HG03565 (cell line): ENCODE data around the gene TP53.
A peak's percentile ranks its signal among the peaks of the same experiment; 100 is the strongest.

Experiments
- ATAC-seq: cut with Tn5 transposase; IDR thresholded peaks from one replicate; pipeline ENCODE4 v1.9.1; 2021; ENCODE audit warnings: mild to moderate bottlenecking, moderate library complexity; ENCODE audit not compliant: unreplicated experiment

Gene TP53

GRCh38 chr17:7707446-7707845 is 20.2 kb upstream of the TP53 start:
- no peak for ATAC-seq

DNA sequence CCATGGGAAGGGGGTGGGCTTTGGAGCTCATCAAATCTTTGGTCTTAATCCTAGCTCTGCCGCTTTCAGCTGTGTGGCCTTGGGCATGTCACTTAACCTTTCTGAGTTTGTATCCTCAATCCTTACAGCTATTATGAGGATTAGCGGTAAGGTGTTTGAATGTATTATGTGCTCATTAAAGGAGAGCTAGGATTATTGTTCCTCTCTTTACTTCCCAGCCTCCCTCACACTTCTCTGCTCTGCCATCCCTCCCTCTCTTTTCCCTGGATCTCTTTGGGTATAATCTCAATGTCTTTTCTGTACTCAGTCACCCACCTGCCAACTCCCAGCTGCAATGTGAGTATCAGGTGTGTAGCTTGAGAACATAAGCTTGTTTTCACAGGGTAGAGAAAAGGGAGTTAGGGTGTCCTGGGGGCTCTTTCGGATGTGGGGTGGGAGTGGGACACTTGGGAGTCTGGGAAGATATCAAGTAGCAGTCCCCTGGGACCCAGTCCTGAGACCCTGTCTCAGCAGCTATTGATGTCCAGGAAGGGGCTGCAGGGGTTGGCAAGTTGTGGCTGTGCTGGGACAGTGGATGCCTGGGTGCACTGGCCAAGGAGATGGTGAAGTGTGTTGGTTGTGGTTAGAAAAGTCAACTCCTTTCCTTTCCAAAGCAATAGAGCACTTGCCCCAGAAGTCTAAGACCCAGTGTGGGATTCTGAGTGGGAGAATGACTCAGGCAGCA is 19.5 kb upstream of the TP53 start:
- no peak for ATAC-seq

DNA sequence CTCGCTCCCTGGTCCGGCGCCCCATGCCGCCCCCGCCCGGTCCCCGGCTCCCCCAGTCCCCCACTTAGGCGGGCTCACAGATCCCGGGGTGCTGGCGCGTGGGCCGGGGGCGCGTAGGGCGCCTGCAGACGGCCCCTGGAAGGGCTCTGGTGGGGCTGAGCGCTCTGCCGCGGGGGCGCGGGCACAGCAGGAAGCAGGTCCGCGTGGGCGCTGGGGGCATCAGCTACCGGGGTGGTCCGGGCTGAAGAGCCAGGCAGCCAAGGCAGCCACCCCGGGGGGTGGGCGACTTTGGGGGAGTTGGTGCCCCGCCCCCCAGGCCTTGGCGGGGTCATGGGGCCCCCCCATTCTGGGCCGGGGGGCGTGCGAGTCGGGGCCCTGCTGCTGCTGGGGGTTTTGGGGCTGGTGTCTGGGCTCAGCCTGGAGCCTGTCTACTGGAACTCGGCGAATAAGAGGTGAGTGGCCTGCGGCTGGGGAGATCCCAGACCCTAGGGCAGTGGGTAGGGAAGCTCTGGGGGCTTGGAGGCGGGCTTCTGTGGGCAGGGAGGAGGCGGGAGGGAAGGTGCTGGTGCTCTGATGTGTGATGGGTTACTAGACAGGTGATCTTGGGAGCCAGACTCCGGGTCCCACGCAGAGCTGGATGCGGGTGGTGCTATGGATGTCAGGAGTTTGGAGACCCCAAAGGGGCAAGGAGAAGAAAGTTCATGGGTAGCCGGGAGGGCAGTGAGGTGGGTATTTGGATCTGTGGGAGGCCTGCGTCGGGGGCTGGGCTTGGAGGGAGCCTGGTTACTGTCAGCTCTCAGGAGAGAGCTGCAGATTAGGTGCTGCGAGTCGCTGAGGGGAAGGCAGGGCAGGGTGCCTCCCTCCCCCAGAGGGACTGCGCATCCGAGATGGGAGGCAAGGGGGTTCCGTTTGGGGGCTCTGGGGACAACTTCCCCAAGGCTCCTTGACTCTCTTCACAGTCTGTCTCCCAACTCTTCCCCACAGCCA is 18.3 kb upstream of the TP53 start:
- ATAC-seq, result no peak

DNA sequence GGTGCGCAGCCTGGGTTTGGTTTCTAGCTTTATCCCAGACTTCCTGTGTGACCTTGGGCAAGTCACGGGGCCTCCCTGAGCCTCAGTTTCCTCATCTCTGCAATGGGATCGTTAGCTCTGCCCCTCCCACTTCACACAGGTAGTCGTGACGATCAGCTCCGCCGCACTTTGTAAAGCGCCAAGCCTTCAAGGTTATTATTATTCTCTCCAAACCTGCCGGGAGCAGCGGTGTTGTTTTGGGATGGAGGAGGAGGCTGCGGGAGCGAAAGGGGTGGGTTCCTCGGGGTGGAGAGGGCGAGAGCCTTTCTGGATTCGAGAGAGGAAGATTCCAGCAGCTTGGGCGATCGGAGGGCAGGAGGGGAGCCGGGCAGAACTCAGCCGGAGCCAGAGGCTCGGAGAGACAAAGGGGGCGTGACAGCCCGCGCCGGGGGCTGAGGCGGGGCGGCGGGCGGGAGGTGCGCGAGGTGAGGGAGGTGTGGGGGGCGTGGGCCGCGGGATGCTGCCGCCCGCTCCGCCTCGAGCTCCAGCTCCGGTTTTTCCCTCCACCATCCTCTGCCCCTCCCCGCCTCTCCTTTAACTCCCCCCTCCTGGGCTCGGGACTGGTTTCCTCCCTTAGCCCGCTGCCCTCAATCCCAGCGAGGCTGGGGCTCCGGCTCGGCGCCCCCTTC is 17.4 kb upstream of the TP53 start, which contains the start of gene EFNB3:
EFNB3 (plus strand) TSS at position 602 of the 668 bp plus-strand sequence. CDS start 397 bp downstream, outside the sequence.
- no peak for ATAC-seq

DNA sequence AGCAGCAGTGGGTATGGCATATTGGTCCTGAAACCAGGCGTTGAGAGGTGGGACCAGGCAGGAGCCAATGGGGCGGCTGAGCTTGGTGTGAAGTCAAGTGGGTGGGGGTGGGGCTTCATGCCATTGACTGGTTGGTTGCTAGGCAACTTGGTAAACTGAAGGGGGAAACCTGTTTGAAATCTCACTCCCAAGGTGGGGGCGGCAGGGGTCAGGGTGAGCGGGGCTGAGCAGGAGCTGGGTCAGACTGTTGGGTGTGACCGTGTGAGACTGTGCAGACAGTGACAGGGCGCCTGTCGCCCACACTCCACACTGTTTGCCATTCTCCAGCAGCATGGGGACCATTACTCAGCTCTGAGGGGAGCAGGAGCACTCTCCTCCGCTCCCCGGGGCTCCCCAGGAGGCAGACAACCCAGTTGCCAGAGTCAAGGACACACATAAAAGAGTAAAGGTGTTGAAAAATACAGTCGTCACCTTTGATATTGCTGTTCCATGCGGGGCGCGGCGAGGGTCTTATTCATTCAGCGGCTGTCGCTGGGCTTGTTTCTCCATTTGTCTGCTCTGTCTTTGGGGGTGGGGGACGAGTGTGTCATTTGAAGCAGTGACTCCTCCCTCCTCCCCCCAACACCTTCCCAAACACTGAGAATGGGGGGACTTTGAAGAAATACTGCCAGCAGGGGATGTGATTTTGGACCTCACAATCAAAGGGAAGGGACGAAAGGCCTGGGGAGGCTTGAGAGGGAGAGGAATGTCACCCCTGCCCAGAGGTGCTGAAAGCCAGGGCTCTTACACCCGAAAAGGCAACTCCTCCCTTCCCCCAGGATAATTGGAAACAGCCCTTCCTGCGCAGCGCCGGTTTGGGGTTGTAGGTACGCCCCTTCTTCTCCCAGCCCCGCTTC is 16.5 kb upstream of the TP53 start:
- ATAC-seq, result no peak

GRCh38 chr17:7702776-7703175 is 15.5 kb upstream of the TP53 start:
- ATAC-seq, result no peak

DNA sequence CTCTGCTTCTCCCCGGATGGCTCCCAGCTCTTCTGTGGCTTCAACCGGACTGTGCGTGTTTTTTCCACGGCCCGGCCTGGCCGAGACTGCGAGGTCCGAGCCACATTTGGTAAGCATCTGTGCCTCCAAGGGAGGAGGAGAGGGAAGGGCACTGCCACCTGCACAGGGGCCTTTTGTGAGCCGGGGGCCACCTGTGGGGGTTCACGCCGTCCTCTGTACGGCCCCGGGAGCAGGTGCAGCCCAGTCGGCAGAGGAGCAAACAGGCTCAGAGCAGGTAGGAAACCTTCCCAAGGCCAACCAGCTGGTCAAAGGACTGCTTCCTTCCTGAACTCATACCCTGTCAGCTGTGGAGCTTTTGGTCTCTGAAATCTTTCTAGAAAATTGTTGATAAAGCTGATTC is 14.4 kb upstream of the TP53 start:
- no peak for ATAC-seq

DNA sequence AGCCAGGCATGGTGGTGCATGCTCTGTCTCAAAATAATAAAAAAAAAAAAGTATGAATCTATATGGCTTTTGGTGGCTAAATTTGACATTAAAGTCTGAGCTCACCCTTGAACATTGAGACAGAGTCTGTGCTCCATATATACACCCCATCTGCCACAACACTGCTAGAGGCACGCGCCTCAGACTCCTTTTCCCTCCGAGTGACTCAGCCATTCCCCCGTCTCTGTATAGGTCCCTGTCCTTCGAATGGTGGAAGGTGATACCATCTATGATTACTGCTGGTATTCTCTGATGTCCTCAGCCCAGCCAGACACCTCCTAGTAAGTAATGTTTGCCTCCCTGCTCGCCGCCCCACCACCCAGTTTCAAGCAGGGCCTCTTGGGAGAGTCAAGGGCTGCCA is 13.2 kb upstream of the TP53 start:
- ATAC-seq, result no peak

DNA sequence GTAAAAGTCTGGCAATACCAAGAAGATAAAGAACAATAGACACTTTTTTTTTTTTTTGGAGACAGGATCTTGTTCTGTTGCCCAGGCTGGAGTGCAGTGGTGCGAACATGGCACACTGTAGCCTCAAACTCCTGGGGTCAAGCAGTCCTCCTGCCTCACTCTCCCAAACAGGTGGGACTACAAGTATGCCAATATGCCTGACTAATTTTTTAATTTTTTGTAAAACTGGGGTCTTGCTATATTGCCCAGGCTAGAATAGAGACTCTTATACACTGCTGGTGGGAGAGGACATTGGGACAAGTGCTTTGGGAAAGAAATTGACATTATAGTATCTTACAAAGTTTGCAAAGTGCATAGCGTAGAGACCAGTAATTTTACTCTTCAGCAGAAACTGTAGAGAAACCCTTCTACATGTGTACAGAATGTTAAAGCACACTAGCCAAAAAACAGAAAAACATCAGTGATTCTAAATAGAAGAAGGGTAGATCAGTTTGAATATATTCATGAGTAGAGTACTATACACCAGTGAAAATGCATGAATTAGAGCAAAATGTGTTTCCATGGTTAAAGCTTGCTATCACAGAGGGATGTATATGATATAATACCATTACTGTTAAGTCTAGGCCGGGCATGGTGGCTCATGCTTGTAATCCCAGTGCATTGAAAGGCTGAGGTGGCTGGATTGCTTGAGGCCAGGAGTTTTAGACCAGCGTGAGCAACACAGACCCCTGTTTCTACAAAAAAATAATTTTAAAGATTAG is 10.7 kb upstream of the TP53 start:
- ATAC-seq, result no peak

DNA sequence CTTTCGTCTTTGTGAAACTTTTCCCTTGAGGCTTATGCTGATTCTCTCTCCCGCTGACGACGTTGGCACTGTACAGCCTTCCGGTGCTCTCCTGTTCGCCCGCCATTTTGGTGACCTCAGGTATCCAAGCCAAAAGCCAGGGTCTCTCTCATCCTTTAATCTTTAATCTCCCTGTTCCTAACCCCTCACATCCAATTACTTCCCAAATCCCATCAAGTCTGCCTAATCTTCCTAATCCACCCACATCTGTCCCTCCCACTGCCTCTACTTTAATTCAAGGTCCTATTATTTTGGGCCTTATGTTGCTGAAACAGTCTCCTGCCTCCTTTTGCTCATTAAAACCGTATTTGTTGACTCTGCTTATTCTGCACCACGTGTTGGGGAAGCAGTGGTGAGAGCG is 8.3 kb upstream of the TP53 start:
- ATAC-seq, result no peak

DNA sequence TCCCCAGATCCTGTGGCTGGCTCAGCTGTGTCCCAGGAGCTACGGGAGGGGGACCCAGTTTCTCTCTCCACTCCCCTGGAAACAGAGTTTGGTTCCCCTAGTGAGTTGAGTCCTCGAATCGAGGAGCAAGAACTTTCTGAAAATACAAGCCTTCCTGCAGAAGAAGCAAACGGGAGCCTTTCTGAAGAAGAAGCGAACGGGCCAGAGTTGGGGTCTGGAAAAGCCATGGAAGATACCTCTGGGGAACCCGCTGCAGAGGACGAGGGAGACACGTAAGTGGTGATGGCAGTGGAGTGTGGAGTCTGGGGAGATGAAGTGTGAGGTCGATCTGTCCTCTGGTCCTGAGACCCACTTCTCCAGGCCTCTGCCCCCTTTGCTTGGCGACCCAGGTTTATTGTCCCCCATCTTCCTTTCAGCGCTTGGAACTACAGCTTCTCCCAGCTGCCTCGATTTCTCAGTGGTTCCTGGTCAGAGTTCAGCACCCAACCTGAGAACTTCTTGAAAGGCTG is 1.6 kb upstream of the TP53 start:
- no peak for ATAC-seq

GRCh38 chr17:7687908-7688807 is 868 bp upstream of the TP53 start, which contains the start of gene WRAP53:
Gene WRAP53, plus strand, starts transcription at chr17:7688477. Its CDS starts 172 bp downstream, at chr17:7688649.
- ATAC-seq, result peak; percentile 60

GRCh38 chr17:7686222-7687071 is 843 bp downstream of the TP53 start:
- peak; percentile 32 for ATAC-seq

- peak; percentile 42 for ATAC-seq
Observed at GRCh38 chr17:7685533-7686221, 1.6 kb downstream of the TP53 start.

- no peak for ATAC-seq
Observed at GRCh38 chr17:7684851-7685532, 2.3 kb downstream of the TP53 start.

DNA sequence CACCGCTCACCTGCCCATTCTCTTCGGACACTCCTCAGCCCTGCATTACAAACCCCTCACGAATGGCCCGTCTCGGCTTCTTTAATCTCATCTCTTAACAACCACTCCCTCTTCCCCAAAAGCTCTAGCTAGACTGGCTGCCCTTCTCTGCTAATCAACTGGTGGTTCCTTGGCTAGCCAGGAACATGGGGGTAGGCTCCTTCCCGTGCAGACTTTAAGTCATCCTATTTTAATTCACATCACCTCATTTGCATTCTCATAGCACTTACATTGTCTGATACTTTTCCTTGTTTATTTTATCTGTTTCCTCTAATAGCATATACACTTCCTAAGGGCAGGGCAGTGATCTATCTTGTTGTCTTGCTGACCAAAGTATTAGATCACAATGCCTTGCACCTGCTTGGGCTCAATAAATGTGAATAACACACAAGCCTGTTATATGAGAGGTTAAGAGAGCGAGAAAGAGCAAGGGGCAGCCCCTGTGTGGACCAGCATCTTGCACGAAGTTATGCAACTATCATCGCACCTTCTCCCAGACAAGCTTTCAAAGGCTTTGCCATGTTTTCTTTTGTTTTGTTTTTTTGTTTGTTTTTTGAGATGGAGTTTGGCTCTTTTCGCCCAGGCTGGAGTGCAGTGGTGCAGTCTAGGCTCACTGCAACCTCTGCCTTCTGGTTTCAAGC is 9.8 kb downstream of the TP53 start:
- no peak for ATAC-seq
